SK-N-MC (cell line): ENCODE results near the gene PRKCQ.

Experiments used
- DNase-seq: peaks from one replicate; pipeline ENCODE4 v3.0.0-alpha.2; 2011; ENCODE audit warnings: low read depth, low spot score
- H3K27ac ChIP-seq: fragments of 200-600 bp; sonication (generic); 2 replicates; pipeline ENCODE4 v1.5.1; 2016; ENCODE audit warnings: mixed run types
- H3K36me3 ChIP-seq: fragments of 200-600 bp; sonication (generic); 2 replicates; pipeline ENCODE4 v1.6.1; 2017; ENCODE audit warnings: antibody characterized with exemption, low read length, mixed read lengths; ENCODE audit not compliant: insufficient read depth
- H3K4me3 ChIP-seq: fragments of 200-600 bp; sonication (generic); 2 replicates; pipeline ENCODE4 v1.5.1; 2016
- H3K9ac ChIP-seq: fragments of 200-600 bp; sonication (generic); 2 replicates; pipeline ENCODE4 v1.8.0; 2017; ENCODE audit warnings: mixed run types, mixed read lengths; ENCODE audit not compliant: insufficient read length
- H3K9me3 ChIP-seq: fragments of 200-600 bp; sonication (generic); 2 replicates; pipeline ENCODE4 v1.6.1; 2017; ENCODE audit warnings: low read depth, mild to moderate bottlenecking, antibody characterized with exemption, low read length, moderate library complexity, mixed read lengths
- EZH2 ChIP-seq: fragments of 200-600 bp; sonication (generic); IDR thresholded peaks from one replicate; pipeline ENCODE4 v1.6.1; 2017; ENCODE audit warnings: antibody characterized with exemption
- FOXP2 ChIP-seq: optimal IDR thresholded peaks from 2 replicates; pipeline ENCODE3; 2011; ENCODE audit warnings: mild to moderate bottlenecking, moderate library complexity; ENCODE audit not compliant: insufficient read depth; ENCODE audit errors: extremely low read length, control extremely low read depth
- POLR2AphosphoS5 ChIP-seq: IDR thresholded peaks from 2 replicates; pipeline ENCODE4 v1.6.1; 2012; ENCODE audit warnings: mild to moderate bottlenecking, low read depth, low read length, borderline replicate concordance

PRKCQ gene

GRCh38 chr10:6601246-6601805, 21.2 kb upstream of the PRKCQ start:
- Histone ChIP-seq H3K27ac (no peak overlapping the region), H3K36me3 (no peaks in the 10 kb centered on the region), H3K9me3 (no peaks in the 10 kb centered on the region), H3K9ac (no peak overlapping the region), H3K4me3 (no peak overlapping the region)
- DNase-seq, result no peak
- TF ChIP-seq EZH2 (no peak), FOXP2 (no peak), POLR2AphosphoS5 (no peak)

- Histone ChIP-seq H3K36me3 (no peaks in the 10 kb centered on the region), H3K9ac (no peak overlapping the region), H3K9me3 (no peaks in the 10 kb centered on the region), H3K4me3 (no peak overlapping the region), H3K27ac (no peak overlapping the region)
- TF ChIP-seq EZH2 (no peak), POLR2AphosphoS5 (no peak), FOXP2 (no peak)
- no peak for DNase-seq
These were observed 20.3 kb upstream of the PRKCQ start for GRCh38 chr10:6600224-6600987.

DNA sequence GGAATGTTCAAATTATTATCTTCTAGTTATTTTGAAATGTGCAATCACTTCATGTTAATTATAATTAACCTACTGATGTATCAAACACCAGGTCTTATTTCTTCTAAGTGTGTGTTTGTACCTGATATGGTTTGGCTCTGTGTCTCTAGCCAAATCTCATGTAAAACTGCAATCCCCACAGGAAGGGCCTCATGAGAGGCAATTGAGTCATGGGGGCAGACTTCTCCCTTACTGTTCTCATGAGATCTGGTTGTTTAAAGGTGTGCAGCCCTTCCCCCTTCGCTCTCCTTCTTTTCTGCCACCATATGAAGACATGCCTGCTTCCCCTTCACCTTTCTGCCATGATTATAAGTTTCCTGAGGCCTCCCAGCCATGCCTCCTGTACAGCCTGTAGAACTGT, 18.6 kb upstream of the PRKCQ start:
- Histone ChIP-seq H3K4me3 (no peak overlapping the region), H3K36me3 (no peaks in the 10 kb centered on the region), H3K9ac (no peak overlapping the region), H3K9me3 (no peaks in the 10 kb centered on the region), H3K27ac (no peak overlapping the region)
- TF ChIP-seq EZH2 (no peak), POLR2AphosphoS5 (no peak), FOXP2 (no peak)
- DNase-seq, result no peak

- Histone ChIP-seq H3K9ac (no peak overlapping the region), H3K36me3 (no peaks in the 10 kb centered on the region), H3K9me3 (no peaks in the 10 kb centered on the region), H3K27ac (no peak overlapping the region), H3K4me3 (no peak overlapping the region)
- TF ChIP-seq EZH2 (no peak), POLR2AphosphoS5 (no peak), FOXP2 (no peak)
- DNase-seq, result no peak
These were observed 17.4 kb upstream of the PRKCQ start for GRCh38 chr10:6597478-6597877.

GRCh38 chr10:6595499-6595898, 15.4 kb upstream of the PRKCQ start:
- no peak for DNase-seq
- Histone ChIP-seq H3K9me3 (no peaks in the 10 kb centered on the region), H3K9ac (no peak overlapping the region), H3K4me3 (no peak overlapping the region), H3K36me3 (no peaks in the 10 kb centered on the region), H3K27ac (no peak overlapping the region)
- TF ChIP-seq FOXP2 (no peak), POLR2AphosphoS5 (no peak), EZH2 (no peak)

DNA sequence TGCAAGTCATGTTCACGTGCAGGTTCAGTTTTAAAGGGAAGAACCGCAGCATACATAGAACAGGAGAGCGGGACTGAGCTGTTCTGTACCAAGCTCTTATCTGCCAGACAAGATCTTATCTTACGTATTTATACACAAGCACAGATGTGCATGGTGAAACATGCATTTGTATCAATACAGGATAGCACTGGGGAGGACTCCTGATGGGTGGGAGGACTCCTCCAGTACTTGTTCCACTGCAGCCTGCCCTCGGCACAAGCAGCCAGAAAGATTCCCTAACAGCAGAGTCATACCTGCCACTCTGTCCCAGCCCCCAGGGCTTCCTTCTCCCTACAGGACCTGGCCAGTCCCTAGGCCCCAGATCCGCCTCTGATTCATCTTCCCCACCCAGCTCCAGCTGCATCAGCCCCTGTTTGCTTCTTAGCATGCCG, 13.2 kb upstream of the PRKCQ start:
- Histone ChIP-seq H3K9me3 (no peaks in the 10 kb centered on the region), H3K36me3 (no peaks in the 10 kb centered on the region), H3K27ac (no peak overlapping the region), H3K9ac (no peak overlapping the region), H3K4me3 (no peak overlapping the region)
- no peak for DNase-seq
- TF ChIP-seq POLR2AphosphoS5 (no peak), EZH2 (no peak), FOXP2 (no peak)

- no peak overlapping the region for H3K4me3 ChIP-seq
- no peaks in the 10 kb centered on the region for H3K36me3 ChIP-seq
- H3K27ac ChIP-seq, result no peak overlapping the region
- no peak for DNase-seq
- H3K9ac ChIP-seq, result no peak overlapping the region
- TF ChIP-seq FOXP2 (no peak), POLR2AphosphoS5 (no peak), EZH2 (no peak)
- H3K9me3 ChIP-seq, result no peaks in the 10 kb centered on the region
These were observed 12.0 kb upstream of the PRKCQ start for GRCh38 chr10:6592080-6592479.

GRCh38 chr10:6591668-6592067, 11.6 kb upstream of the PRKCQ start:
- Histone ChIP-seq H3K9me3 (no peaks in the 10 kb centered on the region), H3K4me3 (no peak overlapping the region), H3K9ac (no peak overlapping the region), H3K27ac (no peak overlapping the region), H3K36me3 (no peaks in the 10 kb centered on the region)
- no peak for TF ChIP-seq POLR2AphosphoS5
- TF ChIP-seq FOXP2, result no peak
- no peak for TF ChIP-seq EZH2
- no peak for DNase-seq

- no peak overlapping the region for H3K27ac ChIP-seq
- no peak overlapping the region for H3K9ac ChIP-seq
- no peaks in the 10 kb centered on the region for H3K36me3 ChIP-seq
- no peak overlapping the region for H3K4me3 ChIP-seq
- TF ChIP-seq POLR2AphosphoS5 (no peak), EZH2 (no peak), FOXP2 (no peak)
- DNase-seq, result no peak
- H3K9me3 ChIP-seq, result no peaks in the 10 kb centered on the region
These were observed 10.0 kb upstream of the PRKCQ start for GRCh38 chr10:6590100-6590499.
